ENCODE measurements around the gene P2RX4.

DNA sequence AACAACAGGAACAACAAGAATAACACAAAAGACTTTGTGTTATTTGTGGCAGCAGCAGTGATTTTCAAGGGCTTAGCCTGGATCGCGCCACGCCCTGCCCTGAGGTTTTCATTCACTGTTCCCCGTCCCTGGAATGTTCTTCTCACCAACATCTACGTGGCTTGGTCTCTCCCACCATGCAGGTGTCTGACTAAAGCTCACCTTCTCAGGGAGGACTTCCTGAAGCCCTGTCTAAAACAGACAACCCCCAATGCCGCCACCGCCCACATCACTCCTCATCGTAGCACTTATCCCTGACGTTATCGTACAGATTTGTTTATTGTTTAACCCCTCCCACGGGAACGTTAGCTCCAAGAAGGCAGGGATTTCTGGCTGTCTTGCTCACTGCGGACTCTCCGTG is 40.4 kb downstream of the P2RX4 start:
- TF ChIP-seq, protein P1, sequence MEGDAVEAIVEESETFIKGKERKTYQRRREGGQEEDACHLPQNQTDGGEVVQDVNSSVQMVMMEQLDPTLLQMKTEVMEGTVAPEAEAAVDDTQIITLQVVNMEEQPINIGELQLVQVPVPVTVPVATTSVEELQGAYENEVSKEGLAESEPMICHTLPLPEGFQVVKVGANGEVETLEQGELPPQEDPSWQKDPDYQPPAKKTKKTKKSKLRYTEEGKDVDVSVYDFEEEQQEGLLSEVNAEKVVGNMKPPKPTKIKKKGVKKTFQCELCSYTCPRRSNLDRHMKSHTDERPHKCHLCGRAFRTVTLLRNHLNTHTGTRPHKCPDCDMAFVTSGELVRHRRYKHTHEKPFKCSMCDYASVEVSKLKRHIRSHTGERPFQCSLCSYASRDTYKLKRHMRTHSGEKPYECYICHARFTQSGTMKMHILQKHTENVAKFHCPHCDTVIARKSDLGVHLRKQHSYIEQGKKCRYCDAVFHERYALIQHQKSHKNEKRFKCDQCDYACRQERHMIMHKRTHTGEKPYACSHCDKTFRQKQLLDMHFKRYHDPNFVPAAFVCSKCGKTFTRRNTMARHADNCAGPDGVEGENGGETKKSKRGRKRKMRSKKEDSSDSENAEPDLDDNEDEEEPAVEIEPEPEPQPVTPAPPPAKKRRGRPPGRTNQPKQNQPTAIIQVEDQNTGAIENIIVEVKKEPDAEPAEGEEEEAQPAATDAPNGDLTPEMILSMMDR (IDR thresholded peaks at IDR 0.05) = no peak
- no peak for TF ChIP-seq ZFX (IDR thresholded peaks at IDR 0.05; ENCODE audit: borderline replicate concordance)

Measured in 22Rv1 (cell line).